GM12878 (cell line): Measurements from ENCODE around the gene TP73. TPM values are rescaled to one million over a fixed set of nuclear protein-coding genes. Genes with fewer than 3 reads are reported as not detected.

ENCODE experiments used
- ATAC-seq: fragments of 200-7000 bp; cut with Tn5 transposase; 3 replicates; pipeline ENCODE4 v1.9.1; 2020; ENCODE audit warnings: mild to moderate bottlenecking, moderate library complexity
- BruUV-seq: library from RNA; stranded (reverse); fragments of 400-500 nt; replicated peaks from 2 replicates; lab custom pipeline; 2021; lab: Mats Ljungman, UMichigan
- CTCF ChIA-PET: fragments of 300-600 bp; sonication (Branson Sonifier 250); formaldehyde crosslinking; extraction: SDS; loops from one replicate; lab custom pipeline; 2021; ENCODE audit warnings: inconsistent platforms; lab: Yijun Ruan, JAX
- POLR2A ChIA-PET: fragments of 350-600 bp; formaldehyde crosslinking; extraction: SDS; loops from one replicate; lab custom pipeline; 2021; ENCODE audit warnings: inconsistent platforms; lab: Charles Lee
- RAD21 ChIA-PET: fragments of 300-600 bp; sonication (Branson Sonifier 250); formaldehyde crosslinking; loops from one replicate; lab custom pipeline; 2023; ENCODE audit warnings: antibody characterized with exemption; ENCODE audit not compliant: unreplicated experiment; lab: Charles Lee
- SMC1A ChIA-PET: fragments of 300-600 bp; sonication (Branson Sonifier 250); formaldehyde crosslinking; loops from one replicate; lab custom pipeline; 2023; ENCODE audit not compliant: unreplicated experiment, uncharacterized antibody; lab: Charles Lee
- DNase-seq: peaks from one replicate; pipeline ENCODE4 v3.0.0-alpha.2; 2011; ENCODE audit warnings: low read depth, low spot score
- FAIRE-seq: peaks from 3 replicates; lab custom pipeline; 2011; peaks lifted over from hg19 to GRCh38; lab: Jason Lieb, UNC
- H2AFZ ChIP-seq: 2 replicates; pipeline ENCODE4 v1.6.0; 2011; ENCODE audit warnings: low read depth, low read length, control low read depth; ENCODE audit not compliant: control insufficient read depth
- H3K27ac ChIP-seq: 2 replicates; pipeline ENCODE4 v1.5.1; 2011; ENCODE audit warnings: control low read depth; ENCODE audit not compliant: control insufficient read depth, insufficient read depth
- H3K27me3 ChIP-seq, 2 experiments: replicated peaks in 1 of 2; 2 replicates each; pipeline versions ENCODE4 v1.6.0 to v1.6.1; 2011; ENCODE audit warnings: low read length in 1 of 2; ENCODE audit not compliant: control insufficient read depth in 2 of 2, insufficient read depth in 2 of 2
- H3K36me3 ChIP-seq, 2 experiments: 2 replicates each; pipeline ENCODE4 v1.5.1; 2011; ENCODE audit warnings: low read length in 1 of 2; ENCODE audit not compliant: control insufficient read depth in 2 of 2, insufficient read depth in 2 of 2
- H3K4me1 ChIP-seq: 2 replicates; pipeline ENCODE4 v1.6.1; 2011; ENCODE audit warnings: mild to moderate bottlenecking, low read length, moderate library complexity, mixed read lengths; ENCODE audit not compliant: control insufficient read depth, insufficient read depth
- H3K4me2 ChIP-seq: 2 replicates; pipeline ENCODE4 v1.6.0; 2011; ENCODE audit warnings: control low read depth; ENCODE audit not compliant: control insufficient read depth, insufficient read depth
- H3K4me3 ChIP-seq: fragments of 200-600 bp; sonication (generic); 2 replicates; pipeline ENCODE4 v1.5.1; 2016
- H3K79me2 ChIP-seq: 2 replicates; pipeline ENCODE4 v1.6.0; 2011; ENCODE audit warnings: low read length; ENCODE audit not compliant: control insufficient read depth, insufficient read depth
- H3K9ac ChIP-seq: 2 replicates; pipeline ENCODE4 v1.8.0; 2011; ENCODE audit warnings: low read length, control low read depth, mixed read lengths; ENCODE audit not compliant: control insufficient read depth, insufficient read depth
- H3K9me3 ChIP-seq: replicated peaks from 3 replicates; pipeline ENCODE4 v1.5.1; 2011; ENCODE audit warnings: mild to moderate bottlenecking, low read length; ENCODE audit not compliant: control insufficient read depth, insufficient read depth
- H4K20me1 ChIP-seq: 2 replicates; pipeline ENCODE4 v1.6.0; 2011; ENCODE audit not compliant: control insufficient read depth, insufficient read depth
- ELK1 ChIP-seq: IDR thresholded peaks from 2 replicates; pipeline ENCODE4 v1.6.1; 2012; ENCODE audit warnings: low read depth, low read length, improper control_type of control experiment
- KDM1A ChIP-seq: fragments of 200-600 bp; sonication (generic); IDR thresholded peaks from 2 replicates; pipeline ENCODE4 v1.6.1; 2016; ENCODE audit warnings: borderline replicate concordance
- MEF2A ChIP-seq: IDR thresholded peaks from 2 replicates; pipeline ENCODE4 v1.6.1; 2011; ENCODE audit warnings: low read depth, mild to moderate bottlenecking, low read length, moderate library complexity; ENCODE audit not compliant: insufficient read depth
- NR2F1 ChIP-seq: fragments of 450-650 bp; conservative IDR thresholded peaks from 2 replicates; pipeline ENCODE4 v1.6.1; 2017; ENCODE audit warnings: mild to moderate bottlenecking
- PML ChIP-seq: IDR thresholded peaks from 2 replicates; pipeline ENCODE4 v1.6.1; 2012; ENCODE audit warnings: low read length, inconsistent platforms
- POLR2A ChIP-seq: IDR thresholded peaks from 2 replicates; pipeline ENCODE4 v1.6.1; 2011; ENCODE audit warnings: low read depth, mild to moderate bottlenecking, low read length
- SKIL ChIP-seq: fragments of 450-650 bp; IDR thresholded peaks from 2 replicates; pipeline ENCODE4 v1.6.1; 2017; ENCODE audit warnings: mild to moderate bottlenecking, low read depth, inconsistent platforms; ENCODE audit not compliant: poor library complexity, severe bottlenecking
- WGBS: methylation state at CpG from one replicate; pipeline ENCODE4 v1.1.6; 2016; ENCODE audit warnings: low lambda C conversion rate; ENCODE audit not compliant: insufficient replicate concordance, insufficient coverage; ENCODE audit errors: missing lambda C conversion rate; 5-methylcytosine and 5-hydroxymethylcytosine counted together
- in situ Hi-C: fragments of 300-500 bp; cut with MboI; formaldehyde crosslinking; loops from 9 replicates; pipeline ENCODE4 v1.14.3; 2018; ENCODE audit warnings: mixed read lengths
- intact Hi-C: fragments of 100-400 bp; cut with micrococcal nuclease; formaldehyde crosslinking; loops from one replicate; pipeline ENCODE4 v1.14.2; 2022; ENCODE audit not compliant: unreplicated experiment
- polyA plus RNA-seq, 11 experiments: library from polyadenylated mRNA; depleted of rRNA in 4 of 11; unstranded in 6 of 11; stranded (reverse) in 5 of 11; fragments of >200 nt; fragmentation: Nextera tagmentation in 4 of 11; fragmentation: Illumina TruSeq in 1 of 11; extraction: Ambion mirVana in 4 of 11; extraction: Trizol in 1 of 11; gene quantifications; 1 replicate in 1 of 11; 2 replicates in 10 of 11; pipeline versions ENCODE4 v1.2.1 to v1.2.3, GENCODE V29; 2011 to 2016; ENCODE audit warnings: inconsistent platforms in 2 of 11, missing spikeins in 2 of 11, low read depth in 1 of 11
- total RNA-seq, 4 experiments: library from RNA; depleted of rRNA in 3 of 4; stranded (reverse); fragments of >200 nt in 3 of 4; fragmentation: Illumina TruSeq in 1 of 4; extraction: Trizol in 1 of 4; gene quantifications; 2 replicates each; pipeline versions ENCODE4 v1.2.1 to v1.2.3, GENCODE V29; 2013 to 2021

The TP73 gene
- total and polyA plus RNA-seq, 10 of the 15 experiments (the other 5 are each of a cell fraction or from before 2014, with no cell fraction given), result 0.08 to 54.2 (median 14.9) TPM

DNA sequence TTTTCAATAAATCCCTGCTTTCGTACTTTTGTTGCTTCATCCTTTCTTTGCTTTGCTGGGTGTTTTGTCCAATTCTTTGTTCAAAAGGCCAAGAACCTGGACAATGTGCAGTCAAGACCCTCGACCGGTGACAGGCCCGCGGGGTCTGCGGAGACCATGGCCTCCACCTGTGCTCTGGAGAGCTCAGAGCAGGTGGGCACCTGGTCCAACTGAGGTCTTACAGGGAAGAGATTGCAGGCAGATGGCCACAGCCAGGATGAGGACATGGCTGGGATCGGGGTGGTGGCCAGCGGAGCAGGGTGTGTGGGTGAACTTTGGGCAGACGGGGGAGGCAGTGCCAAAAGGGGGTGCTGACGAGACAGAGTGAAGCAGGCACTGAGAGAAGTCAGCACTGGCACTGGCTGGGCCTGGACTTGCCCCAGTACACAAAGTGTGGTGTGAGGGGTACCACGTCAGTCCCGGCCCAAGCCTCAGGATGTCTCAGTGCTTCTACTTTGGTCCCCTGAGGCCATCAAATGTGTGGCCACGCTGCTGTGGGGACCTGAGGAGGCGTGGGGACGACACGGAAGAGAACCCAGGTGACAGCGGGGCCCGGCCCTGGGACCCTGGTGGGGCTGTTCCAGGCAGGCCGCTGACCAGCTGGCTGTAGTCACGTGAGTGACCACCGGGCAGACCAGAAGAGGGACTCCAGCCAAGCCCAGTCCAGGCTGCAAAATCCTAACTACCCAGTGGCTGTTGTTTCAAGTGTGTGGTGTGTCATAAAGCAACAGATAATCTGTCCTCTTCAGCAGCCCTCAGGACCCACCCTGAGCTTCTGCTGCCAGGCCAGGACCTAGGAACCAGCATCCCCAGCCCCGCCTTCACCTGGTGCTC lies 89.5 kb downstream of the TP73 start:
- Histone ChIP-seq H3K27me3 (no peaks in the 10 kb centered on the region), H3K4me2 (no peak overlapping the region), H3K27ac (no peak overlapping the region), H4K20me1 (no peaks in the 10 kb centered on the region), H3K9ac (no peak overlapping the region), H3K79me2 (no peaks in the 10 kb centered on the region), H2AFZ (no peak overlapping the region), H3K9me3 (no peaks in the 10 kb centered on the region), H3K4me1 (peaks cover 6% of the 10 kb centered on the region), H3K4me3 (no peak overlapping the region), H3K36me3 (peaks cover 2 to 3% of the 10 kb centered on the region in 2 experiments; a peak in 3 of 4 replicates)
- WGBS, result 90% methylated on average over 22 of the region's 22 CpGs
- ChIA-PET POLR2A (no interaction called here), SMC1A (no interaction called here), RAD21 (no interaction called here), CTCF (no interaction called here)
- in situ Hi-C loops (no loop called here), intact Hi-C loops (no loop called here)
- TF ChIP-seq POLR2A, result 0 out of 2 replicates have a peak, but pooled peaks have one; percentile 27
- TF ChIP-seq PML, result no peak
- TF ChIP-seq MEF2A, result no peak
- no TSS peak for BruUV-seq
- ATAC-seq, result no peak
- no peak for DNase-seq
- no peak for FAIRE-seq

GRCh38 chr1:3742439-3743298 lies 90.4 kb downstream of the TP73 start:
- Histone ChIP-seq H3K36me3 (peaks cover 2 to 3% of the 10 kb centered on the region in 2 experiments; a peak in 3 of 4 replicates), H3K9me3 (no peaks in the 10 kb centered on the region), H3K4me3 (no peak overlapping the region), H3K4me1 (peaks cover 7% of the 10 kb centered on the region), H3K27ac (no peak overlapping the region), H3K9ac (no peak overlapping the region), H4K20me1 (no peaks in the 10 kb centered on the region), H3K4me2 (no peak overlapping the region), H3K27me3 (no peaks in the 10 kb centered on the region), H3K79me2 (no peaks in the 10 kb centered on the region), H2AFZ (no peak overlapping the region)
- SMC1A ChIA-PET, result no interaction called here
- in situ Hi-C loops (no loop called here), intact Hi-C loops (no loop called here)
- FAIRE-seq (no peak), DNase-seq (no peak), ATAC-seq (no peak)
- CTCF ChIA-PET, result no interaction called here
- no TSS peak for BruUV-seq
- POLR2A ChIA-PET, result no interaction called here
- RAD21 ChIA-PET, result no interaction called here
- WGBS, result 90% methylated on average over 24 of the region's 24 CpGs
- TF ChIP-seq ELK1, result no peak
- no peak for TF ChIP-seq KDM1A
- no peak for TF ChIP-seq SKIL
- no peak for TF ChIP-seq NR2F1
